Panc1 (cell line): ENCODE measurements around the gene MYL2. TPM values are rescaled to one million over a fixed set of nuclear protein-coding genes. Genes with fewer than 3 reads are reported as not detected.

Source experiments
- ATAC-seq: fragments of 200-7000 bp; cut with Tn5 transposase; 2 replicates; pipeline ENCODE4 v1.9.1; 2020; ENCODE audit warnings: mild to moderate bottlenecking, moderate library complexity
- BruUV-seq: library from RNA; stranded (reverse); fragments of 400-500 nt; replicated peaks from 2 replicates; lab custom pipeline; 2021; lab: Mats Ljungman, UMichigan
- CTCF ChIA-PET: fragments of 300-600 bp; sonication (Branson Sonifier 250); formaldehyde crosslinking; loops from one replicate; lab custom pipeline; 2022; ENCODE audit warnings: antibody characterized with exemption; lab: Charles Lee
- POLR2A ChIA-PET: fragments of 300-600 bp; sonication (Branson Sonifier 250); formaldehyde crosslinking; loops from one replicate; lab custom pipeline; 2022; ENCODE audit warnings: antibody characterized with exemption; lab: Charles Lee
- DNase-seq: peaks from one replicate; pipeline ENCODE4 v3.0.0-alpha.2; 2010; ENCODE audit warnings: low read depth, low spot score
- H3K27ac ChIP-seq: 2 replicates; pipeline ENCODE4 v1.5.1; 2011; ENCODE audit warnings: mild to moderate bottlenecking, low read length, inconsistent platforms
- H3K27me3 ChIP-seq: fragments of 200-500 bp; sonication (Bioruptor generic); 2 replicates; pipeline ENCODE4 v1.6.0; 2014; ENCODE audit warnings: low read length, inconsistent platforms; ENCODE audit not compliant: control insufficient read depth, insufficient read depth
- H3K36me3 ChIP-seq: fragments of 200-500 bp; sonication (Bioruptor generic); 2 replicates; pipeline ENCODE4 v1.5.1; 2014; ENCODE audit warnings: inconsistent platforms, mild to moderate bottlenecking, low read length, moderate library complexity; ENCODE audit not compliant: control insufficient read depth, insufficient read depth
- H3K4me1 ChIP-seq: 2 replicates; pipeline ENCODE4 v1.5.1; 2011; ENCODE audit warnings: inconsistent platforms, mild to moderate bottlenecking, low read length, moderate library complexity; ENCODE audit not compliant: control insufficient read depth, insufficient read depth
- H3K4me3 ChIP-seq, 2 experiments: 2 replicates each; pipeline ENCODE4 v1.5.1; 2011 to 2012; ENCODE audit warnings: low read depth in 2 of 2, low read length in 2 of 2, mild to moderate bottlenecking in 2 of 2, inconsistent platforms in 1 of 2, moderate library complexity in 1 of 2
- H3K9me3 ChIP-seq: fragments of 200-500 bp; sonication (Bioruptor generic); 2 replicates; pipeline ENCODE4 v1.5.1; 2014; ENCODE audit warnings: low read depth, mild to moderate bottlenecking, inconsistent platforms, low read length, moderate library complexity; ENCODE audit not compliant: control insufficient read depth, insufficient read depth
- POLR2AphosphoS5 ChIP-seq: IDR thresholded peaks from 2 replicates; pipeline ENCODE4 v1.6.1; 2012; ENCODE audit warnings: mild to moderate bottlenecking, low read depth, low read length, moderate library complexity
- SIN3A ChIP-seq: IDR thresholded peaks from 2 replicates; pipeline ENCODE4 v1.6.1; 2012; ENCODE audit warnings: low read depth, mild to moderate bottlenecking, low read length, moderate library complexity, borderline replicate concordance; ENCODE audit not compliant: insufficient read depth
- TCF7L2 ChIP-seq: IDR thresholded peaks from 2 replicates; pipeline ENCODE4 v1.6.1; 2011; ENCODE audit warnings: mild to moderate bottlenecking, low read depth, low read length, inconsistent platforms
- in situ Hi-C: cut with HindIII; loops from 2 replicates; pipeline ENCODE4 v1.10.0; 2016; ENCODE audit warnings: low sequenced_read_pairs, low pct_unique_long_range_greater_than_20kb
- intact Hi-C: fragments of 100-400 bp; cut with micrococcal nuclease; formaldehyde crosslinking; loops from one replicate; pipeline ENCODE4 v1.10.0; 2022; ENCODE audit not compliant: unreplicated experiment
- total RNA-seq: library from RNA; stranded (reverse); gene quantifications from one replicate; pipeline ENCODE4 v1.2.1, GENCODE V29; 2021; ENCODE audit not compliant: unreplicated experiment
- TF ChIP-seq, protein P1 (sequence below), 2 experiments: IDR thresholded peaks; 2 replicates each; pipeline ENCODE4 v1.6.1; 2011 to 2012; ENCODE audit warnings: low read depth in 2 of 2, control low read depth in 1 of 2, low read length in 1 of 2, mild to moderate bottlenecking in 1 of 2, moderate library complexity in 1 of 2; ENCODE audit not compliant: insufficient read depth in 1 of 2
- TF ChIP-seq, protein P2 (sequence below): fragments of 450-650 bp; IDR thresholded peaks from 2 replicates; pipeline ENCODE4 v1.5.1; 2017; ENCODE audit warnings: mild to moderate bottlenecking

The MYL2 gene
- total RNA-seq, 1 experiment from 2014 or later: not detected

- DNase-seq (no peak), ATAC-seq (no peak)
- no TSS peak for BruUV-seq
- no peak overlapping the region for H3K27ac ChIP-seq
- no peaks in the 10 kb centered on the region for H3K36me3 ChIP-seq
- ChIA-PET CTCF (no interaction called here), POLR2A (no interaction called here)
- TF ChIP-seq SIN3A: no peak
- TF ChIP-seq, protein P1, sequence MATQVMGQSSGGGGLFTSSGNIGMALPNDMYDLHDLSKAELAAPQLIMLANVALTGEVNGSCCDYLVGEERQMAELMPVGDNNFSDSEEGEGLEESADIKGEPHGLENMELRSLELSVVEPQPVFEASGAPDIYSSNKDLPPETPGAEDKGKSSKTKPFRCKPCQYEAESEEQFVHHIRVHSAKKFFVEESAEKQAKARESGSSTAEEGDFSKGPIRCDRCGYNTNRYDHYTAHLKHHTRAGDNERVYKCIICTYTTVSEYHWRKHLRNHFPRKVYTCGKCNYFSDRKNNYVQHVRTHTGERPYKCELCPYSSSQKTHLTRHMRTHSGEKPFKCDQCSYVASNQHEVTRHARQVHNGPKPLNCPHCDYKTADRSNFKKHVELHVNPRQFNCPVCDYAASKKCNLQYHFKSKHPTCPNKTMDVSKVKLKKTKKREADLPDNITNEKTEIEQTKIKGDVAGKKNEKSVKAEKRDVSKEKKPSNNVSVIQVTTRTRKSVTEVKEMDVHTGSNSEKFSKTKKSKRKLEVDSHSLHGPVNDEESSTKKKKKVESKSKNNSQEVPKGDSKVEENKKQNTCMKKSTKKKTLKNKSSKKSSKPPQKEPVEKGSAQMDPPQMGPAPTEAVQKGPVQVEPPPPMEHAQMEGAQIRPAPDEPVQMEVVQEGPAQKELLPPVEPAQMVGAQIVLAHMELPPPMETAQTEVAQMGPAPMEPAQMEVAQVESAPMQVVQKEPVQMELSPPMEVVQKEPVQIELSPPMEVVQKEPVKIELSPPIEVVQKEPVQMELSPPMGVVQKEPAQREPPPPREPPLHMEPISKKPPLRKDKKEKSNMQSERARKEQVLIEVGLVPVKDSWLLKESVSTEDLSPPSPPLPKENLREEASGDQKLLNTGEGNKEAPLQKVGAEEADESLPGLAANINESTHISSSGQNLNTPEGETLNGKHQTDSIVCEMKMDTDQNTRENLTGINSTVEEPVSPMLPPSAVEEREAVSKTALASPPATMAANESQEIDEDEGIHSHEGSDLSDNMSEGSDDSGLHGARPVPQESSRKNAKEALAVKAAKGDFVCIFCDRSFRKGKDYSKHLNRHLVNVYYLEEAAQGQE (IDR thresholded peaks at IDR 0.05; ENCODE audit: insufficient read depth in 1 of 2, low read depth in 2 of 2, low read length in 1 of 2): no peak
- TF ChIP-seq, protein P2, sequence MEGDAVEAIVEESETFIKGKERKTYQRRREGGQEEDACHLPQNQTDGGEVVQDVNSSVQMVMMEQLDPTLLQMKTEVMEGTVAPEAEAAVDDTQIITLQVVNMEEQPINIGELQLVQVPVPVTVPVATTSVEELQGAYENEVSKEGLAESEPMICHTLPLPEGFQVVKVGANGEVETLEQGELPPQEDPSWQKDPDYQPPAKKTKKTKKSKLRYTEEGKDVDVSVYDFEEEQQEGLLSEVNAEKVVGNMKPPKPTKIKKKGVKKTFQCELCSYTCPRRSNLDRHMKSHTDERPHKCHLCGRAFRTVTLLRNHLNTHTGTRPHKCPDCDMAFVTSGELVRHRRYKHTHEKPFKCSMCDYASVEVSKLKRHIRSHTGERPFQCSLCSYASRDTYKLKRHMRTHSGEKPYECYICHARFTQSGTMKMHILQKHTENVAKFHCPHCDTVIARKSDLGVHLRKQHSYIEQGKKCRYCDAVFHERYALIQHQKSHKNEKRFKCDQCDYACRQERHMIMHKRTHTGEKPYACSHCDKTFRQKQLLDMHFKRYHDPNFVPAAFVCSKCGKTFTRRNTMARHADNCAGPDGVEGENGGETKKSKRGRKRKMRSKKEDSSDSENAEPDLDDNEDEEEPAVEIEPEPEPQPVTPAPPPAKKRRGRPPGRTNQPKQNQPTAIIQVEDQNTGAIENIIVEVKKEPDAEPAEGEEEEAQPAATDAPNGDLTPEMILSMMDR: no peak
- no peak for TF ChIP-seq TCF7L2
- peaks cover 3% of the 10 kb centered on the region for H3K27me3 ChIP-seq
- no peak overlapping the region for H3K4me3 ChIP-seq
- peaks cover 5% of the 10 kb centered on the region for H3K9me3 ChIP-seq
- in situ Hi-C loops: no loop called here
- intact Hi-C loops: no loop called here
- H3K4me1 ChIP-seq: no peaks in the 10 kb centered on the region
These were observed 21.0 kb upstream of the MYL2 start for GRCh38 chr12:110941391-110941790.

DNA sequence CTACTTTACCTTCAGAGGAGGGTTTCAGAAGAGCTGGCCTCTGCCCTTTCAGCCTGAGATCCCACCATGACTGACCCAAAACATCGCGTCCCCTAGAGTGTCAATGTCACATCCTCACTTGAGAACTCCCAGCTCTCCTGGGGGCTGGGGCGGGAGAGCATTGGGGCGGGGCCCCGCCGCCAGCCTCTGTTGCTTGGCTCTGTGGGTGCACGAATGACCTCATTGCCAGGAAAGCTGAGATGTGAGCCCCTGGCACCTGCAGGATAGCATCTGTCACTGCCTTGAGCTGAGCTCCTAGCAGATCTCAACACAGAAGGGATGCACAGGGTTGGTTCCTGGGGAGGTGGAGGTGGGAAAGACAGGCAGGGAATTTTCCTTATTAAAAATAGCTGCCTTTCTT is 20.6 kb upstream of the MYL2 start:
- no TSS peak for BruUV-seq
- ChIA-PET POLR2A (no interaction called here), CTCF (no interaction called here)
- in situ Hi-C loops: no loop called here
- intact Hi-C loops: no loop called here
- no peaks in the 10 kb centered on the region for H3K4me1 ChIP-seq
- TF ChIP-seq, protein P1 (IDR thresholded peaks at IDR 0.05; ENCODE audit: insufficient read depth in 1 of 2, low read depth in 2 of 2, low read length in 1 of 2): no peak
- TF ChIP-seq TCF7L2 (no peak), SIN3A (no peak), POLR2AphosphoS5 (no peak)
- TF ChIP-seq, protein P2: no peak
- H3K9me3 ChIP-seq: peaks cover under 1% of the 10 kb centered on the region; the same call in 1 of the 2 replicates
- ATAC-seq: no peak
- H3K36me3 ChIP-seq: no peaks in the 10 kb centered on the region
- DNase-seq: no peak
- no peak overlapping the region for H3K4me3 ChIP-seq
- H3K27ac ChIP-seq: no peak overlapping the region
- peaks cover 3% of the 10 kb centered on the region for H3K27me3 ChIP-seq
